Measurements from ENCODE around the gene ANOS1.
A peak's percentile ranks its signal among the peaks of the same experiment; 100 is the strongest.

ANOS1 gene

GRCh38 chrX:8586953-8587352, 145.0 kb downstream of the ANOS1 start:
- no peak for DNase-seq (ENCODE audit: low read depth, low spot score)

GRCh38 chrX:8579602-8580001, 152.3 kb downstream of the ANOS1 start:
- Histone ChIP-seq H3K4me3 (ENCODE audit: insufficient read length, low read depth) (no peak overlapping the region), H3K4me1 (ENCODE audit: insufficient read depth, insufficient read length) (no peaks in the 10 kb centered on the region), H3K36me3 (ENCODE audit: insufficient read depth, insufficient read length, low read length) (no peaks in the 10 kb centered on the region), H3K9me3 (ENCODE audit: insufficient read depth, low read length) (no peaks in the 10 kb centered on the region), H3K9ac (ENCODE audit: insufficient read length, low read depth) (no peak overlapping the region), H3K27me3 (ENCODE audit: insufficient read depth, insufficient read length) (no peaks in the 10 kb centered on the region)
- no peak for DNase-seq (ENCODE audit: low read depth, low spot score)
- TF ChIP-seq SUZ12 (IDR thresholded peaks at IDR 0.05; ENCODE audit: extremely low read depth, insufficient read depth, insufficient read length) (no peak), ZNF274 (IDR thresholded peaks at IDR 0.05; ENCODE audit: low read depth, low read length) (no peak), YY1 (IDR thresholded peaks at IDR 0.05; ENCODE audit: insufficient read depth, insufficient read length) (no peak)

More at GRCh38 chrX:8586953-8587352, 145.0 kb downstream of the ANOS1 start:
- Histone ChIP-seq H3K9me3 (ENCODE audit: insufficient read depth, low read length) (no peaks in the 10 kb centered on the region), H3K4me3 (ENCODE audit: insufficient read length, low read depth) (no peak overlapping the region), H3K4me1 (ENCODE audit: insufficient read depth, insufficient read length) (no peaks in the 10 kb centered on the region), H3K36me3 (ENCODE audit: insufficient read depth, insufficient read length, low read length) (no peaks in the 10 kb centered on the region), H3K9ac (ENCODE audit: insufficient read length, low read depth) (no peak overlapping the region), H3K27me3 (ENCODE audit: insufficient read depth, insufficient read length) (no peaks in the 10 kb centered on the region)
- no peak for TF ChIP-seq ZNF274 (IDR thresholded peaks at IDR 0.05; ENCODE audit: low read depth, low read length)
- no peak for TF ChIP-seq SUZ12 (IDR thresholded peaks at IDR 0.05; ENCODE audit: extremely low read depth, insufficient read depth, insufficient read length)
- TF ChIP-seq YY1 (IDR thresholded peaks at IDR 0.05; ENCODE audit: insufficient read depth, insufficient read length) = no peak

- no peak overlapping the region for H3K4me3 ChIP-seq (ENCODE audit: insufficient read length, low read depth)
- H3K9ac ChIP-seq (ENCODE audit: insufficient read length, low read depth) = no peak overlapping the region
- TF ChIP-seq ZNF274 (IDR thresholded peaks at IDR 0.05; ENCODE audit: low read depth, low read length) (no peak), SUZ12 (IDR thresholded peaks at IDR 0.05; ENCODE audit: extremely low read depth, insufficient read depth, insufficient read length) (no peak), YY1 (IDR thresholded peaks at IDR 0.05; ENCODE audit: insufficient read depth, insufficient read length) (no peak)
- no peaks in the 10 kb centered on the region for H3K27me3 ChIP-seq (ENCODE audit: insufficient read depth, insufficient read length)
- H3K4me1 ChIP-seq (ENCODE audit: insufficient read depth, insufficient read length) = no peaks in the 10 kb centered on the region
- DNase-seq (ENCODE audit: low read depth, low spot score) = no peak
- no peaks in the 10 kb centered on the region for H3K36me3 ChIP-seq (ENCODE audit: insufficient read depth, insufficient read length, low read length)
- no peaks in the 10 kb centered on the region for H3K9me3 ChIP-seq (ENCODE audit: insufficient read depth, low read length)
Observed at GRCh38 chrX:8576821-8577220, 155.1 kb downstream of the ANOS1 start.

- peaks cover 14% of the 10 kb centered on the region for H3K27me3 ChIP-seq (ENCODE audit: insufficient read depth, insufficient read length)
- no peaks in the 10 kb centered on the region for H3K36me3 ChIP-seq (ENCODE audit: insufficient read depth, insufficient read length, low read length)
- DNase-seq (ENCODE audit: low read depth, low spot score) = peak; percentile 8
- no peak overlapping the region for H3K4me3 ChIP-seq (ENCODE audit: insufficient read length, low read depth)
- no peak for TF ChIP-seq ZNF274 (IDR thresholded peaks at IDR 0.05; ENCODE audit: low read depth, low read length)
- no peak for TF ChIP-seq SUZ12 (IDR thresholded peaks at IDR 0.05; ENCODE audit: extremely low read depth, insufficient read depth, insufficient read length)
- TF ChIP-seq YY1 (IDR thresholded peaks at IDR 0.05; ENCODE audit: insufficient read depth, insufficient read length) = no peak
- H3K9ac ChIP-seq (ENCODE audit: insufficient read length, low read depth) = no peak overlapping the region
- H3K9me3 ChIP-seq (ENCODE audit: insufficient read depth, low read length) = no peaks in the 10 kb centered on the region
- H3K4me1 ChIP-seq (ENCODE audit: insufficient read depth, insufficient read length) = no peaks in the 10 kb centered on the region
Observed at GRCh38 chrX:8565729-8566128, 166.2 kb downstream of the ANOS1 start.

DNA sequence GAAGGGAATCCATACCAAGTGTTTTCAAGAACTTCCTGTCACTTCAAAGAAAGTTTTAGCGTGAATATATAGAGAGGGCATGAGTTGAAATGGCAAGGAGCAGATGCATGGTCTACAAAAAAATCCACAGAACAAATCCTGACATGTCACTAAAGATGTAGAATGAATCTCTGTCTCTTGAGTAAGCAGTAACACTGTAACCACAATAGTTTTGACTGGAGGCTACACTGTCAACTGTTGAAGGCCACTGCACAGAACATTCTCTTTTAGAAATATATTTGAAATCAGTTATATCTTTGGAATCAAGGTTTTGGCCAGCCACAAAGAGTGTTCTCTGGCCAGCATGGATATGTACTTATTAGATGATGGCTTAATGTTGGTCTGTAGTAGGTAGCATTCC, 183.5 kb downstream of the ANOS1 start:
- Histone ChIP-seq H3K27me3 (ENCODE audit: insufficient read depth, insufficient read length) (no peaks in the 10 kb centered on the region), H3K4me3 (ENCODE audit: insufficient read length, low read depth) (no peak overlapping the region), H3K36me3 (ENCODE audit: insufficient read depth, insufficient read length, low read length) (no peaks in the 10 kb centered on the region), H3K4me1 (ENCODE audit: insufficient read depth, insufficient read length) (no peaks in the 10 kb centered on the region), H3K9ac (ENCODE audit: insufficient read length, low read depth) (no peak overlapping the region), H3K9me3 (ENCODE audit: insufficient read depth, low read length) (no peaks in the 10 kb centered on the region)
- TF ChIP-seq YY1 (IDR thresholded peaks at IDR 0.05; ENCODE audit: insufficient read depth, insufficient read length) (no peak), ZNF274 (IDR thresholded peaks at IDR 0.05; ENCODE audit: low read depth, low read length) (no peak), SUZ12 (IDR thresholded peaks at IDR 0.05; ENCODE audit: extremely low read depth, insufficient read depth, insufficient read length) (no peak)
- no peak for DNase-seq (ENCODE audit: low read depth, low spot score)

- H3K9me3 ChIP-seq (ENCODE audit: insufficient read depth, low read length) = no peaks in the 10 kb centered on the region
- DNase-seq (ENCODE audit: low read depth, low spot score) = no peak
- H3K9ac ChIP-seq (ENCODE audit: insufficient read length, low read depth) = no peak overlapping the region
- H3K4me1 ChIP-seq (ENCODE audit: insufficient read depth, insufficient read length) = no peaks in the 10 kb centered on the region
- TF ChIP-seq YY1 (IDR thresholded peaks at IDR 0.05; ENCODE audit: insufficient read depth, insufficient read length) = no peak
- TF ChIP-seq SUZ12 (IDR thresholded peaks at IDR 0.05; ENCODE audit: extremely low read depth, insufficient read depth, insufficient read length) = no peak
- TF ChIP-seq ZNF274 (IDR thresholded peaks at IDR 0.05; ENCODE audit: low read depth, low read length) = no peak
- no peaks in the 10 kb centered on the region for H3K36me3 ChIP-seq (ENCODE audit: insufficient read depth, insufficient read length, low read length)
- H3K4me3 ChIP-seq (ENCODE audit: insufficient read length, low read depth) = no peak overlapping the region
- H3K27me3 ChIP-seq (ENCODE audit: insufficient read depth, insufficient read length) = no peaks in the 10 kb centered on the region
Observed at GRCh38 chrX:8546715-8547114, 185.2 kb downstream of the ANOS1 start.

DNA sequence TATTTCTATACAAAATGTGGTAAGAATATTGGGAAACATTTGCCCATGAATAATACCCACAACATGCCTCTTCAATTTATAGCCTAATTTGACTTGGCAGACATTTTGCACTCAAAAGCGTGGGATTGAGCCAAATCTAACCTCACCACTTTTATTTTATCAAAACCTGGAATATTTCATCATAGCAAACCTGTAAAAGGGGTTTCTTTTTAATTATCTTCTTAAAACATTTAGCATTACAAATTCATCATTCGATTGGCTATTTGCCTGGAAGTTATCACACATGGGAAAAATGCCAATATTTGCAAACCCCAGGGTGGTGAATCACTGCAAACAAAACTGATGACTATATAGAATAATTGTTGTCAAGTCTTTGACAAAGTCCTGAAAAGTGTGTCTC, 211.1 kb downstream of the ANOS1 start:
- H3K27me3 ChIP-seq (ENCODE audit: insufficient read depth, insufficient read length) = no peaks in the 10 kb centered on the region
- no peaks in the 10 kb centered on the region for H3K4me1 ChIP-seq (ENCODE audit: insufficient read depth, insufficient read length)
- no peak overlapping the region for H3K9ac ChIP-seq (ENCODE audit: insufficient read length, low read depth)
- H3K9me3 ChIP-seq (ENCODE audit: insufficient read depth, low read length) = no peaks in the 10 kb centered on the region
- no peak overlapping the region for H3K4me3 ChIP-seq (ENCODE audit: insufficient read length, low read depth)
- no peaks in the 10 kb centered on the region for H3K36me3 ChIP-seq (ENCODE audit: insufficient read depth, insufficient read length, low read length)
- TF ChIP-seq ZNF274 (IDR thresholded peaks at IDR 0.05; ENCODE audit: low read depth, low read length) (no peak), YY1 (IDR thresholded peaks at IDR 0.05; ENCODE audit: insufficient read depth, insufficient read length) (no peak), SUZ12 (IDR thresholded peaks at IDR 0.05; ENCODE audit: extremely low read depth, insufficient read depth, insufficient read length) (no peak)
- no peak for DNase-seq (ENCODE audit: low read depth, low spot score)
